HG03025 (cell line): ENCODE measurements around the gene CTNNA3.

Experiments used
- ATAC-seq: cut with Tn5 transposase; IDR thresholded peaks from one replicate; pipeline ENCODE4 v1.9.1; 2021; ENCODE audit warnings: mild to moderate bottlenecking, moderate library complexity; ENCODE audit not compliant: unreplicated experiment, low FRiP score

Gene CTNNA3

DNA sequence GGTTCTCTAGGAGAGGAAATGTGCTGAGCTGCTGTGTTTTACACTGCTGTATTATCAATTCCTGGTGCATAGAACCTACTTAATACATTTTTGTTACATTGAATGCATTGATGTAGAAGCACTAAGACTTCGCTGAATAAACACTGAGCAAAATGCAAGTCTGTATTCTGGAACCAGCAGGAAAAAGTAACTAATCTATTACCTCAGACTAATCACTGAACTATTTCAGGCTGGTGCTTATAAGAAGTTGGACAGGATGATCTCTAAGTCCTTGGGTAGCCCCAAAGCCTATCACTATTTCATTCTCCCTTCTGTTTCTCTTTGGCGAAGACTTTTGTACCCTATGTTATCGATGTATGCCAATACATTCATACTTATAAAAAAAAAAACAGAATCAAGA, 857.3 kb downstream of the CTNNA3 start:
- no peak for ATAC-seq

DNA sequence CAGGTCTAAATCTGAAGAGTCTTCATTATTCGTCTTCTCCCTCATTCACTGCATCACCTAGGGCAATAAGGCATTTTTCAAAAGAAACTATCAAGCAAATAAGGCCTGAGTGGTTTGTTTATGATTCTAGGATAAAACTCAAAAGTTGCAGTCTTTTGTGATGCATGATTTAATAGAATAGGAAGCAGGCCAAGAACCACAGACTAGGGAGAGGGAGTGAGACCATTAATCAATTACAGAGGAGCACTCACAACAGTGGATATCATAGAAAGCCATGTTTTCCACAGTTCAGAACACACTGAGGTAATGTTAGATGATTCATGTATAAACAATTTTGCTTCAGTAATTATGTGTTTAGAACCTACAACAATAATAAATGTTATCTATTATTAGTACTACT, 858.0 kb downstream of the CTNNA3 start:
- ATAC-seq = no peak

DNA sequence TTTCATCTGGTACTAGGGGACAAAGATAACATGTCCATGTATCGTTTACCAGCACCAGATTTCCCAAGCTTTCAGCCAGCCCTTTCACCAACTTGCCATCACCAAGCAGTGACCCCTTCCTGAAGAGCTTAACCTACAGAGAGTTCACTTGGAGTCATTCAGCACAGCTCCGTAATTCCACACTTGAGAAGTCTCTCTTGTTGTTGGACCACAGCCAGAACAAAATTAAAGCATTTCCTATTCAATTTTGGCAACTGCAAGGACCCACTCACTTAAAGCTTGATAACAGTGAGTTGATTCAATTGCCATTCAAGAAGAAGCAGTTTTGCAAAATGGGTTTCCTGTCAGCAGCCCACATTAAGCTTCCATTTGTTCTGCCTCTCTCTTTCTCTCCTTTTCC, 858.7 kb downstream of the CTNNA3 start:
- ATAC-seq = no peak

DNA sequence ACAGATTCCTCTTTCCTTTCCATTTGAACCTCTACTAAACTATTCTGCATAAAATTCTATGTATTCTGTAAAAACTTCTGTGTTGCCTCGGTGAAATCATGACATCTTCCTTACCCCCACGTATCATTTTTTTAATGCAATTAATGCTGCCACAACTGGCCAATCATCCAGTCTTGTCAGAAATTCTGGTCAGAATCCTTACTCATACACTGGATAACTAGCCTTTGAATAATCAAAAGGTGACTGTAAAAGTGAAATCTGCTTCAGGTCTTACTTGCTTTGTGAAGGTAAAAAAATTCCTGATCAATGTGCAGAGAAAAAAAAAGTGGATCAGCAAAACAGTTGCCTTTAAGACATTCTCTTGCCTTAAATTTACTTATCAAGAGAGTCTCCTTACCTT, 859.2 kb downstream of the CTNNA3 start:
- ATAC-seq = no peak

DNA sequence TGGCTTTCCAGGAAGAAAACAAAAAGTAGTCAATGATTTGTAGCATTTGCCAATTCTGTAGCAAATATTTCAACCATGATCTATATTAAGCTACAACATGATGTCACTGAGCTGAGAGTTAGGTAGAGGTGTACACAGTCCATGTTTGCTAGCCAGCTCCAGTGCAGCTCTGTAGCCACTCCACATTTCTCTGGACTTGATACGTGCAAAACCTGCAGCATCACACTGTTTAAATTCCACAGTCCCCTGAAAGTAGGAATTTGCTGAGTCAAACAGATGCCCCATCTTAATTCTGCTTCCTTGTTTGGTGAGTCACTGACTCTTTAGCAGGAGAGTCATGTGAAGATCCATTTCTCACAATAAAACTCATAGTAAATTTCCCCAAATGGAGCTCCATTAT, 859.9 kb downstream of the CTNNA3 start:
- ATAC-seq = no peak

DNA sequence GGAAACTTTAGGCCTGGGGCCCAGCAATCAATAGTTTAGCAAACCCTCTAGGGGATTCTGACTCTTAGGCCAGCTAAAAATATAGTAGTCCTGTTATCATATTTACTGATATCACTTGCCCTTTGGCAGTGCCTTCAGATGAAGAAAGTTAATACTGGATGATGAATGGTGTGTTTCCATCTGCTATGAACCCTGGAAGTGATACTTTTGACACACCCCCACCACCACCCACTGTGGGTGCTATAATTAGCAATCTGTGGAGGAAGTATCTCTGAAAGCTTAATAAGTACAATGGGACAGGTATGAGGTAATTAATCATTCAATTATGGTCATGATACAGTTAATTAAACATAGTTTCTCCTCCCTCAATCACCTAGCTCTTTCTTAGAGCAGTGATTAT, 860.6 kb downstream of the CTNNA3 start:
- no peak for ATAC-seq

DNA sequence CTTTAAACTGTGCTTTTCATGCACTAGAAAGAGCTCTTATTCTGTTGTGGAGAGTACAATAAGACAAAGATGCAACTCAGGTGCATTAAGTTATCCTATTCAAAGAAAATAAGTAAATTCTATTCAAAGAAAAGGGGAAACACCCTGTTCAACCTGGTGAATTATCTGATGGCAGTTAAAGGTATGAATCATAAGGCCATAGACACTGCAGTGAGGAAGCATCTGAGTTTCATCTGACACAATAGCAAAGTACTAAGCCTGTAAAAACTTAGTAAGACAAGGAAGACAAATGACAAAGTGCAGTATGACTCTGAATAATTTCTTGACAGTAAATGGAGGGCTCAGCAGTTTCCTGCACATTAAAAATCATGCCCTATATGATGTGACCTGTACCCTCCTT, 861.2 kb downstream of the CTNNA3 start:
- no peak for ATAC-seq

DNA sequence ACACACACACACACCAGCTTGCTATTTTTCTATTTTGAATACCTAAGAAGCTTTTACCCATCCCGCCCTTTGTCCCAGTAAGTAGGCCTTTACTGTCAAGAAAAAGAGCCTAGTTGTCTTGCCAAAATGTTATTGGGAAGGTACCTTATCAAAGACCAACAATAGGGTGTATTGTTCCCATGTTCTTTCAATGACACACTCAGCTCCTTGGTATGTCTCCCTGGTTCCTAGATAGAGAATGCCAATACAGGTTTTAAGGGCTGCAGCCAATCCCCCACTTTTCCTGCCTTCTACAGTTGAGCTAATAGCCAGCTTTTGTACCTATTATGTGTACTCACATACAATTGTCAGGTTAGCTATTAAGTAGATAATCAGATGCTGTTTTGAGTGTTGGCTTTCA, 862.1 kb downstream of the CTNNA3 start:
- ATAC-seq = no peak

DNA sequence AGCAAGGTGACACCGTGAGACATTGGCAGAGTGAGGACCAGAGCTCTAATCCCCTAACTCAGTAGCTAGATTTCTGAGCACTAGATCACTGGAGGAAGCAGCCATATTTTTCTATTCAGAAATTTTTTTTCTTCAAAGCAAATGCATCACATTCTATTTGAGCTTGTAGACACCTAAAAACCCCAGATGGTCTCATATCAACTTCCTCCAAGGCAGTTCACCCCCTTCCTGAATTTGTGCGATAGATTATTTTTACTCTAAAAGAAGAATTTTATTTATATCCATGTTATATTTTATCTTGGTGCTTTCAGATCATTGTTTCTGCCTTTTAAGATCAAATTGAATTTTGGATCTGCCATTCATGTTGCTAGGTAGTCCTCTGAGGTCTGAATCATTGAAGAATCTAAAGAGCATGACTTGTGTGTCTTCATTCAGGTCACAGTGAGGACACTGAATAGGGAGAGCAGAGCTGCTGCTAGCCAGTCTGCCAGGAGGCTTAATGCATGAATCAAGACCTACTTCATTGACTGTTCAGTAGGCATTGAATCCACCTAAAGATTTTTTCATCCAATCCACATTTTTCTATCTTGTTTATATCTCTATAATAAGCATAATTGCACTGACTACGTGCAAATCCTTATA, 863.1 kb downstream of the CTNNA3 start:
- ATAC-seq = no peak

DNA sequence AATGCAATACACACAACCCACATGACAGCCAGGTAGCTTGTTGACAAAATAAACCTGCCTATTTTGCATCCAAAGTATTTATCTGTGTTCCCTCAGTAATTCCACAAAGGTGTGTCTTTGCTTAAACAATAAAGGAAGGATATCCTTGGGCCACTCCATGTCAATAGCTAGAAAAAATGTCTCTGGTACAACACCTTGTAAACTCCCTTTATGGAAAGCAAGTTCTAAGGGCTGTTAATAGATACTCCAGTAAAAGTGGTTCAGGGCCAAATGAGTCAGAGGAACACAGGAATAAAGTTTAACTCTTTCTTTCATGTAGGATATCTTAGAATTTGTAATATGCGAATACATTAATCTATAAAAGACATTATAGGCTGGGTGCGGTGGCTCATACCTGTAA, 867.0 kb downstream of the CTNNA3 start:
- ATAC-seq = no peak

DNA sequence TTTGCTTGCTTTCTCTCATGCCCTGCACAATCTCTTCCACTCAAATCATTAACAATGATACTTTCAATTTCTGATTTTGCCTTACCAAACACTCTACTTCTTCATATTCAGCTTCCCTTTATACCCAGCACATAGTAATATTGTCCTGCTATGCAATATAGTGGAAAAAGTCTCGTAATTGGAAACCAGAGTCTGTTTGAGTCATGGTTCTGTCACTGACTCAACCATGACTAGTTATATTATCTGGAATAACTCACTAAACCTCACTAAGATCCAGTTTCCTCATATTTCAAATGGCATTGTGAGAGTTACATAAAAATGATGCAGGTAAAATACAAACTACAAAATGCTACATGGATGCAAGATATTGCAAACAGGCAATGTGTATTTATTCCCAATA, 868.6 kb downstream of the CTNNA3 start:
- no peak for ATAC-seq

DNA sequence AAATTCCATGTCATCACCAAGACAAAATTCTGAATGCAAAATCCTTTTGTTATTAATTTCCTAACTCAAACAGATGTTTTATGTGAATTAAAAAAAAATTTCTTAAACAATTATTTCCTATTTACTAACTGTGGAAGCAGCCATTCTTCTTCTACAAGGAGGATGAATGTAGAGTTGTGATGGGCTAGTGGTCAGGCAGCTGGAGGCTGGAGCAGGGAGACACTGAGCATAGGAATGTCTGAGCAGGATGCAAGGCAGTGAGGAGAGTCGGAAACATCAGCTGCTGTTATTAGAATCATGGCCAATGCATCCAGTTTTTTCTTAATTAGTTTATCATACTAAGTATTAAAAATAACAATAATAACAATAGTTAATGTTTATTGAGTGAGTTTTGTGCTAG, 872.7 kb downstream of the CTNNA3 start:
- ATAC-seq = no peak

DNA sequence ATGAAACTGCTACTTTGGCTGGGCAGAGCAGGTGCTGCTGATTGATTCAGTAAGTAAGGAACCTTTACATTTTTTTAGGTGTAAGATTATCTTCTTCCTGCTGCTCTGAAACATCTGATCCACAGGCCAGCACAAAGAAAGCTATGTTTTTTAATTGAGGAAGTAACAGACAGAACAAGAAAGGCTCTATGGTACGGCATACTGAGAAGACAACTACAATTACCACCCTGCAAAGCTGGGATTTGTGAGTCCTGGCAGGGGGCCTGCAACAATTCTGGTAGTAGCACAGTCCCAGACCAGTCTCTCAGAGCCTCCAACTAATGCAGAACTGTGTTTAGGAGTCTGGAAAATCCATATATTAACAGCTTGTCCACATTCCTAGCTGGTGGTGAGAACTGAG, 873.2 kb downstream of the CTNNA3 start:
- no peak for ATAC-seq

DNA sequence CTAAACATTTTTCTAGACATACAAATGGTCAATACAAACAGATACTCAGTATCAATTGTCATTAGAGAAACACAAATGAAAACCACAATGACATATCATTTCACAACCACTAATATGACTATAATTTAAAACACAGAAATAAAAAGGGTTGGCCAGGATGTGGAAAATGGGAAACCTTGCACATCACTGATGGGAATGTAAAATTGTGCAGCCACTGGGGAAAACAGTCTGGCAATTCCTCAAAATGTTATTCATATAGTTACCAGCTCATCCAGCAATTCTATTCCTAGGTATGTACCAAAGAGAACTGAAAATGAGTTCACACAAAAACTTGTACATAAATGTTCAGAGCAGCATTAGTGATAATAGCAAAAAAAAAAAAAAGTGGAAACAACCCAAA, 876.3 kb downstream of the CTNNA3 start:
- no peak for ATAC-seq

DNA sequence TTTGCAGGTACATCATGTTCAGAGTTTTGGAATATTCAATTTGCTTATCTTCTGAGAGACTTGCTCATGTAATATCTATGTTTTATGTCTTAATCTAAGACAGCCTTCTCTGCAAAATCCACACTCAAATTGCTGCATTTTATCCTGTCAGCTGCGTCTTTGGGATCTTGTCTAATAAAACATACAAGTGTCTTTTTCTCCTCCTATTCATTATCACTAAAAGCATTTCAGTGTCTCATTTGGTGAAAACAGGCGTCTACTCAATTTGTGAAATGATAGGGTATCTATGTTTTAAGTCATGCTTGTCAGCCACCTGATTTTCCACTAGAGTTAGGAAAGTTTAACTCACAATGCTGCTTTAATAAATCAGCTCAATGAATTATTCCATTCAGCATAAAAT, 882.9 kb downstream of the CTNNA3 start:
- no peak for ATAC-seq

DNA sequence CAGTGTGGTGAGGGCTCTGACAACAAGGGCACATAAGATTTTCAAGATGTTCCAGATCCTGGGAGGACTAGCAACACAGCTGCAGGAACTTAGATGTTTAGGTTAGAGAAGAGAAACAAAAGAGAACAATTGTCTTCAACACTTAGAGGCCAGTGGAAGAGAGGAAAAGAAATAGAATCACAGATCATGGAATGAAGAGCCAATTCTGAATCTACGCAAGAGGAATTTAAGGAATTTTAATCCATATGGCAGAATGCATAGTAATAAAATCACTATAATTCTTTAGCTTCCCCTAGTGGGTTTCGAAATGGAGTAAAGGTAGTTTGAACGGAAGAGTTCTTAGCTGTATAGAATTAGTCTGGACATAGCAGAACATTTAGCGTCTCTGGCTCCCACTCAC, 884.8 kb downstream of the CTNNA3 start:
- ATAC-seq = no peak

DNA sequence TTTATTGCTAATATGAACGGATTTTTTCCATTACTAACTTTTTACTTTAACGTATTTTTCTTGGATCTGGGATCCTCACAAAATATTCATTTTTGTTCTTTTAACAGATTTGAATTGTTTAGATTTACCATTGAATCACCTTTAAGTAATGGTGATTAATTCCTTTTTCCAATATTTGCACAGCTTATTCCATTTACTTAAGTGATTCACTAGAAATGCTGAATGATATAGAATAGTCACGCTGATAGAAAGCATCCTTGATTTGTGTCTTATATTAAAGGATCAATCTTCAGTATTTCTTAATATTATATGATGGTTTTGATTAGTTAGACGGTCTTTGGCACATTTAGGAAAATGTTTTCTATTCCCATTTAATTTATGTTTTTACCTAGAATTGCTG, 886.6 kb downstream of the CTNNA3 start:
- no peak for ATAC-seq

DNA sequence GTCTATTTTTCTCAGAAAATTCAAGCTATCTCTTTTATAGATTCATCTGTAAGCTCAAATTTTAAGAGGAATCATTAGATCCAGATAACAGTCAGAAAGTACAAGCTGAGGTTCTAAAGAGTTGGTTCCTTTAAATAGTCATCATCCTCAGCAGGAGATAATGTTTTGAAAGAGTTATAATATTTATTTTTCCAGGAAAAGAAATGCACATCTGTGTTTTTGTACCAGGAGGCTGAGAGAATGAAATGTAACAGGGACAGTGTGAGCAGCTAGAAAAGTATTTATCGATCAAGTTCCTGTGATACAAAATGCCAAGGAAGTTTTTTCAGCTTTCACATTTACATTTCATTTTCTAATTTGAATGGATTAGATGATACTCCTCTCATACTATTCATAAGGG, 890.4 kb downstream of the CTNNA3 start:
- ATAC-seq = no peak

DNA sequence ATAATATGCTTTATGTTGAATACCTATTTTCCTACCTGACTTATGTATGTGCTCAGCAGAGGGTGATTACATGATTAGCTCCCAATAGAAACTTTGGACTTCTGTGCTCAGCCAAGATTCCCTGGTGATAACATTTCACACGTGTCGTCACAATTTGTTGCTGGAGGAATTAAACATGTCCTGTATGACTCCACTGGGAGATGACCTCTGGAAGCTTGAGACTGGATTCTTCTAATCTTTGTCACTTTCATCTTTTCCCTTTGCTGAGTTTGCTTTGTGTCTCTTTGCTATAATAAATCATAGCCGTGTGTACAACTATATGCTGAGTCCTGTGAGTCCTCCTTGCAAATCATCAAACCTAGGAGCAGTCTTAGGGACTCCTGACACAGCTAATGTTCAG, 891.0 kb downstream of the CTNNA3 start:
- no peak for ATAC-seq

DNA sequence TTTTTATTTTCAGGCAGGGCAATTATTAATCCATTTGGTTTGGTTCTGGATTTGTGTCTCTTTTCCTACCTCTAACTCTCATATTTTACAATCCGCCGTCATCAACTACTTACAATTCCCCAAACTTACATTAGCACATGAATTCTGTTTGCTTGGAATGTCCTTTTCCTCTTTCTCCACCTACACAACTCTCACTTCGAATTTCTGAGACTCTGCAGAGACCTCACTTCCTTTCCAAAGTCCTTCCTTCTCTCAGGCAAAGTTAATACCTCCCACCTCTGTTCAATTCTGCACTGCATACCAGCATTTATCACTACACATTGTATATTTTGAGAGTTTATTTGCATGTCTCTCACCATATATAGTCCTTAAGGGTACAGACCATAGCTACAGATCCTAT, 892.8 kb downstream of the CTNNA3 start:
- no peak for ATAC-seq

DNA sequence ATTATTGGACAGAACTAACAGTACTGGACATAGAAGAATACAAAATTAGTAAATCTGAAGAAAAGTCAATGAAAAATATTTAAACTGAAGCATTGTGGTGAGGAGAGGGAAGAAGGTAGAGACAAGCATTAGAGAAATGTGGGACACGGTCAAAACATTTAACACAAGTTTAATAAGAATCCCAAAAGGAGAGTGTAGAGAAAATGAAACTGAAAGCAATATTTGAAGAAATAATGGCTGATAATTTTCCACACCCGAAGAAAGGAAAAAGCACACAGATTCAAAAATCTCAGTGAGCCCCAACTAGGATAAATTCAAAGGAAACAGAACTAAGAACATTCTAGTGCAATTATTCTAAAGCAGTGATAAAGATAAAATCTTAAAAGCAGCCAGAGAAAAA, 896.5 kb downstream of the CTNNA3 start:
- no peak for ATAC-seq

DNA sequence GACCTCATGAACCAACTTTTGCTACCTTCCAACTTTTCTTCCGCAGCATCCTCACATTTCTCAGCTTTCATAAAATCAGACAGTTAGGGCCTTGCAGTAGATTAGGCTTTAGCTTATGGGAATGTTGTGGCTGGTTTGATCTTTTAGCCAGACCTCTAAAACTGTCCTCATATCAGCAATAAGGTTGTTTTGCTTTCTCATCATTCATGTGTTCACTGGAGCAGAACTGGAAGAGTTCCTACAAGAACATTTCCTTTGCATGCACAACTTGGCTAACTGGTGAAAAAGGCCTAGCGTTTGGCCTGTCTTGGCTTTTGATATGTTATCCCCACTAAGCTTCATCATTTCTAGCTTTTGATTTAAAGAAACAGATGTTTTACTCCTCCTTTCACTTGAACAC, 900.1 kb downstream of the CTNNA3 start:
- ATAC-seq = no peak

DNA sequence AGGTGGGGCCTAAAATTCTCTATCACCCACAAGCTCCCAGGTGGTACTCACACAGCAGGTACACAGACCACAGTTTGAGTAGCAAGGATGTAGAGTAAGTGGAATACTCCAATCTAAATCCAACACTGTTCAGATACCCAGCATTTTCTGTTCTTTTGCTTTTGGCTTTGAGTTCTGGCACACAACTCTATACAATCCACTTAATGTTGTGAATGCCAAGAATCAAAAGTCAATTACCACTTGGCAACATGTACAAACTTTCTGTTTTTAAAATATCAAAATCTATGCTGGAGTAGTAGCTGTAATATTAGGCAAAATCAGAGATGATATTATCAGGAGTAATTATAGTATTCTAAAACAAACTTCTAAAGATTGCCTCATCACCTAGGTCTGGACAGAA, 903.6 kb downstream of the CTNNA3 start:
- ATAC-seq = no peak
